HG03460 (cell line): ENCODE data around the gene CYSTM1.

ENCODE experiments used
- ATAC-seq: cut with Tn5 transposase; IDR thresholded peaks from one replicate; pipeline ENCODE4 v1.9.1; 2021; ENCODE audit not compliant: unreplicated experiment

The CYSTM1 gene

GRCh38 chr5:140287801-140288521, 113.0 kb downstream of the CYSTM1 start:
- ATAC-seq, result no peak

GRCh38 chr5:140292212-140293036, 117.4 kb downstream of the CYSTM1 start:
- no peak for ATAC-seq
